Epithelial cell of esophagus (primary cell): ENCODE results near the gene PRRC2A.

Experiments used
- DNase-seq: peaks from one replicate; pipeline ENCODE4 v3.0.0; 2010; ENCODE audit warnings: low read depth
- H3K4me3 ChIP-seq: 2 replicates; pipeline ENCODE4 v1.5.1; 2011; ENCODE audit warnings: mild to moderate bottlenecking, low read length, control low read depth
- CTCF ChIP-seq: IDR thresholded peaks from 2 replicates; pipeline ENCODE4 v1.5.1; 2011; ENCODE audit warnings: low read depth, mild to moderate bottlenecking, low read length, control low read depth, inconsistent platforms; ENCODE audit not compliant: insufficient read depth; ENCODE audit errors: missing control alignments

PRRC2A gene

GRCh38 chr6:31634131-31634530 is 13.6 kb downstream of the PRRC2A start:
- H3K4me3 ChIP-seq = no peak overlapping the region
- no peak for TF ChIP-seq CTCF
- DNase-seq = no peak

- DNase-seq = no peak
- no peak for TF ChIP-seq CTCF
- H3K4me3 ChIP-seq = no peak overlapping the region
Observed at GRCh38 chr6:31634969-31635575, 14.6 kb downstream of the PRRC2A start.

- TF ChIP-seq CTCF = no peak
- H3K4me3 ChIP-seq = no peak overlapping the region
Observed at GRCh38 chr6:31636698-31637596, 16.4 kb downstream of the PRRC2A start.

GRCh38 chr6:31639043-31639442 is 18.5 kb downstream of the PRRC2A start:
- no peak for DNase-seq
- TF ChIP-seq CTCF = no peak
- no peak overlapping the region for H3K4me3 ChIP-seq

More at GRCh38 chr6:31636698-31637596, 16.4 kb downstream of the PRRC2A start:
- no peak for DNase-seq

GRCh38 chr6:31639449-31639861 is 18.9 kb downstream of the PRRC2A start:
- DNase-seq = no peak
- no peak overlapping the region for H3K4me3 ChIP-seq
- no peak for TF ChIP-seq CTCF

GRCh38 chr6:31640612-31641011 is 20.1 kb downstream of the PRRC2A start:
- TF ChIP-seq CTCF = no peak
- no peak for DNase-seq
- no peak overlapping the region for H3K4me3 ChIP-seq
